Neural progenitor cell (in vitro differentiated cells): ENCODE data around the gene ARHGEF4. TPM values are rescaled to one million over a fixed set of nuclear protein-coding genes. Genes with fewer than 3 reads are reported as not detected.
A peak's percentile ranks its signal among the peaks of the same experiment; 100 is the strongest.

Experiments
- DNase-seq: peaks from one replicate; pipeline ENCODE4 v3.0.0-alpha.2; 2016; ENCODE audit warnings: low spot score
- H2AFZ ChIP-seq: fragments of 200-600 bp; sonication (generic); replicated peaks from 2 replicates; pipeline ENCODE4 v1.6.1; 2016; ENCODE audit warnings: antibody characterized with exemption
- H3F3A ChIP-seq: fragments of 200-600 bp; sonication (generic); 2 replicates; pipeline ENCODE4 v1.6.1; 2016; ENCODE audit warnings: antibody characterized with exemption, low read depth
- H3K27ac ChIP-seq: fragments of 200-600 bp; sonication (generic); 2 replicates; pipeline ENCODE4 v1.5.1; 2016; ENCODE audit warnings: mild to moderate bottlenecking
- H3K27me3 ChIP-seq: fragments of 200-600 bp; sonication (generic); 2 replicates; pipeline ENCODE4 v1.6.1; 2016; ENCODE audit warnings: mild to moderate bottlenecking, moderate library complexity
- H3K36me3 ChIP-seq: fragments of 200-600 bp; sonication (generic); 2 replicates; pipeline ENCODE4 v1.5.1; 2016
- H3K4me1 ChIP-seq: fragments of 200-600 bp; sonication (generic); 2 replicates; pipeline ENCODE4 v1.6.1; 2016; ENCODE audit warnings: mixed run types
- H3K4me2 ChIP-seq: fragments of 200-600 bp; sonication (generic); 2 replicates; pipeline ENCODE4 v1.6.1; 2016
- H3K4me3 ChIP-seq: fragments of 200-600 bp; sonication (generic); 2 replicates; pipeline ENCODE4 v1.5.1; 2016
- H3K79me2 ChIP-seq: fragments of 200-600 bp; sonication (generic); 2 replicates; pipeline ENCODE4 v1.6.1; 2016; ENCODE audit warnings: low read depth
- H3K9ac ChIP-seq: fragments of 200-600 bp; sonication (generic); 2 replicates; pipeline ENCODE4 v1.6.1; 2016
- H3K9me3 ChIP-seq: fragments of 200-600 bp; sonication (generic); 2 replicates; pipeline ENCODE4 v1.5.1; 2016; ENCODE audit warnings: low read depth
- H4K20me1 ChIP-seq: fragments of 200-600 bp; sonication (generic); 2 replicates; pipeline ENCODE4 v1.6.1; 2016; ENCODE audit warnings: low read depth
- H3K27ac Mint-ChIP-seq: 3 replicates; pipeline ENCODE4 v1.8.0; 2021; ENCODE audit warnings: mixed read lengths
- H3K27me3 Mint-ChIP-seq: 2 replicates; pipeline ENCODE4 v1.8.0; 2022; ENCODE audit warnings: low read depth, mild to moderate bottlenecking, inconsistent platforms, moderate library complexity, mixed read lengths; ENCODE audit not compliant: insufficient read depth
- H3K36me3 Mint-ChIP-seq: 3 replicates; pipeline ENCODE4 v1.8.0; 2021; ENCODE audit warnings: mixed read lengths
- H3K4me1 Mint-ChIP-seq: 3 replicates; pipeline ENCODE4 v1.8.0; 2021; ENCODE audit warnings: mixed read lengths
- H3K4me3 Mint-ChIP-seq: 3 replicates; pipeline ENCODE4 v1.8.0; 2021; ENCODE audit warnings: mild to moderate bottlenecking, moderate library complexity, mixed read lengths
- H3K9me3 Mint-ChIP-seq: 3 replicates; pipeline ENCODE4 v1.8.0; 2020; ENCODE audit warnings: mixed read lengths
- EZH2 ChIP-seq: fragments of 200-600 bp; sonication (generic); IDR thresholded peaks from 2 replicates; pipeline ENCODE4 v1.6.1; 2017; ENCODE audit warnings: antibody characterized with exemption, mild to moderate bottlenecking, moderate library complexity
- EZH2phosphoT487 ChIP-seq: fragments of 200-600 bp; sonication (generic); IDR thresholded peaks from 2 replicates; pipeline ENCODE4 v1.6.1; 2017; ENCODE audit warnings: antibody characterized with exemption
- total RNA-seq: library from RNA; depleted of rRNA; stranded (reverse); fragments of >200 nt; gene quantifications from 2 replicates; pipeline ENCODE4 v1.2.3, GENCODE V29; 2015; ENCODE audit warnings: low replicate concordance
- TF ChIP-seq, protein P1 (sequence below): fragments of 200-600 bp; sonication (generic); IDR thresholded peaks from 2 replicates; pipeline ENCODE4 v1.5.1; 2017; ENCODE audit warnings: antibody characterized with exemption, mild to moderate bottlenecking

The ARHGEF4 gene
- total RNA-seq, 1 donor from 2014 or later = 22.8 TPM

- Mint-ChIP-seq H3K9me3 (no peaks in the 10 kb centered on the region), H3K4me1 (peaks cover 79% of the 10 kb centered on the region), H3K27me3 (peaks cover 2% of the 10 kb centered on the region), H3K27ac (peak overlapping the region; percentile 89), H3K36me3 (no peaks in the 10 kb centered on the region), H3K4me3 (no peak overlapping the region)
- Histone ChIP-seq H3K36me3 (no peaks in the 10 kb centered on the region), H3F3A (peaks cover 30% of the 10 kb centered on the region), H4K20me1 (no peaks in the 10 kb centered on the region), H3K9me3 (no peaks in the 10 kb centered on the region), H3K79me2 (no peaks in the 10 kb centered on the region), H3K4me2 (no peak overlapping the region), H3K27ac (no peak overlapping the region), H3K4me3 (no peak overlapping the region), H3K4me1 (peaks cover 57% of the 10 kb centered on the region), H3K9ac (no peak overlapping the region), H3K27me3 (no peaks in the 10 kb centered on the region), H2AFZ (no peak overlapping the region)
- no peak for DNase-seq
- TF ChIP-seq EZH2phosphoT487 (no peak), EZH2 (no peak)
- TF ChIP-seq, protein P1, sequence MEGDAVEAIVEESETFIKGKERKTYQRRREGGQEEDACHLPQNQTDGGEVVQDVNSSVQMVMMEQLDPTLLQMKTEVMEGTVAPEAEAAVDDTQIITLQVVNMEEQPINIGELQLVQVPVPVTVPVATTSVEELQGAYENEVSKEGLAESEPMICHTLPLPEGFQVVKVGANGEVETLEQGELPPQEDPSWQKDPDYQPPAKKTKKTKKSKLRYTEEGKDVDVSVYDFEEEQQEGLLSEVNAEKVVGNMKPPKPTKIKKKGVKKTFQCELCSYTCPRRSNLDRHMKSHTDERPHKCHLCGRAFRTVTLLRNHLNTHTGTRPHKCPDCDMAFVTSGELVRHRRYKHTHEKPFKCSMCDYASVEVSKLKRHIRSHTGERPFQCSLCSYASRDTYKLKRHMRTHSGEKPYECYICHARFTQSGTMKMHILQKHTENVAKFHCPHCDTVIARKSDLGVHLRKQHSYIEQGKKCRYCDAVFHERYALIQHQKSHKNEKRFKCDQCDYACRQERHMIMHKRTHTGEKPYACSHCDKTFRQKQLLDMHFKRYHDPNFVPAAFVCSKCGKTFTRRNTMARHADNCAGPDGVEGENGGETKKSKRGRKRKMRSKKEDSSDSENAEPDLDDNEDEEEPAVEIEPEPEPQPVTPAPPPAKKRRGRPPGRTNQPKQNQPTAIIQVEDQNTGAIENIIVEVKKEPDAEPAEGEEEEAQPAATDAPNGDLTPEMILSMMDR = no peak
Observed at GRCh38 chr2:130824492-130825061, 12.1 kb upstream of the ARHGEF4 start.

DNA sequence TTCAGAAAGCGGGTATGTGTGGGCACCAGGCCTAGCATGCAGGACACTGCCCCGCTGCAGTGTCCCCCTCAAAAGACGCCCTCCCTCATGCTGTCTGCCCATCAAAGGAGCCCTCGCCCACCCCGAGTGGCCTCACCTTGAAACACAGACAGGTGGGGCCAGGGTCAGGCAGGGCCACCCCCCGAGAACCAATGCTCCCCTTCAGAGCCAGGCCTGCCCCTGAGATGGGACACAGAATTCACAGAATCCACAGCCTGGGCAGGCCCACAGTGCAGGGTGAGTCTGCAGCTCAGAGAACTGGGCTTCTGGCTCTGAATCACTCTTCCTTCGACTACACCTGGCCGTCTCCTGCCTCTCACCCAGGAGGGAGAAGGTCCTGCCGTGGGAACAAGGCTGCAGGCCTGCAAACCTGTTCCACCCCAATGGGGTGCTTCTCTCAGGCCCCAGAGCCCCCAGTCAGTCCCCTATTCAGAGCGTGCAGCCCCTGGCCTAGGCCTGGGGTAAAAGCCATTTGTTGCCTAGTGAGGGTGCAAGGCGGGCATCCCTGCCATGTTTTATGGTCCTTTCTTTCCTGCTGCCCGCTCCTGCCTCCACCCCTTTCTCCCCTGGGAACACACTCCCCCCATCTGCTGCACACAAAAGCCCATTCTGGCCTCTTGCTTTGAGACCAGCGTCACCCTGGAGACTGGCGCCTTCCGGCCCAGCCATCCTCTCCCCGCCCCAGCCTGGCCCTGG is 11.3 kb upstream of the ARHGEF4 start:
- Mint-ChIP-seq H3K27ac (peak overlapping the region; percentile 93), H3K4me3 (no peak overlapping the region)
- no peak overlapping the region for H3K9ac ChIP-seq

DNA sequence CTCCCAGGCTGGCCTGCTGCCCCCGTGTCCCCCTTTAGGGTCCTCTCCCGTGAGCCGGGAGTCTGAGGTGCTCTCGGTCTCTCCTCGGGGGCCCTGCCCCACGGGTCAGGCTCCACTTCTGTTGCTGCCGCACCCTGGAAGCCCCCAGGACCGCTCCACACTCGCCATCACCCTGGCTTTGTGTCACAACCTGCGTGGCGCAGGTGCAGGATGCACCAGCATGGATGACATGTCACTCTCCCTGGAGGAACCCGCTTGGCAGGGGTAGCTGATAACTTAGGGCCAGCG is 10.8 kb upstream of the ARHGEF4 start:
- no peak overlapping the region for H3K4me3 Mint-ChIP-seq
- Histone ChIP-seq H3K9ac (no peak overlapping the region), H3K4me2 (no peak overlapping the region), H3K36me3 (no peaks in the 10 kb centered on the region), H3K9me3 (no peaks in the 10 kb centered on the region), H2AFZ (no peak overlapping the region), H3K4me1 (peaks cover 44% of the 10 kb centered on the region), H3K27ac (no peak overlapping the region), H4K20me1 (no peaks in the 10 kb centered on the region), H3K79me2 (no peaks in the 10 kb centered on the region), H3K27me3 (no peaks in the 10 kb centered on the region), H3F3A (peaks cover 20% of the 10 kb centered on the region), H3K4me3 (no peak overlapping the region)
- H3K36me3 Mint-ChIP-seq = no peaks in the 10 kb centered on the region
- DNase-seq = no peak
- peak overlapping the region; percentile 93 for H3K27ac Mint-ChIP-seq
- no peaks in the 10 kb centered on the region for H3K9me3 Mint-ChIP-seq
- TF ChIP-seq EZH2phosphoT487 (no peak), EZH2 (no peak)
- TF ChIP-seq, protein P1 = no peak
- H3K27me3 Mint-ChIP-seq = peaks cover 2% of the 10 kb centered on the region
- peaks cover 73% of the 10 kb centered on the region for H3K4me1 Mint-ChIP-seq

More for the DNA sequence above, 11.3 kb upstream of the ARHGEF4 start:
- Histone ChIP-seq H3K4me2 (no peak overlapping the region), H3K9me3 (no peaks in the 10 kb centered on the region), H3K4me1 (peaks cover 49% of the 10 kb centered on the region), H3F3A (peaks cover 22% of the 10 kb centered on the region), H2AFZ (no peak overlapping the region), H3K36me3 (no peaks in the 10 kb centered on the region), H3K27me3 (no peaks in the 10 kb centered on the region), H3K79me2 (no peaks in the 10 kb centered on the region), H4K20me1 (no peaks in the 10 kb centered on the region), H3K27ac (no peak overlapping the region), H3K4me3 (no peak overlapping the region)
- peaks cover 2% of the 10 kb centered on the region for H3K27me3 Mint-ChIP-seq
- DNase-seq = no peak
- H3K9me3 Mint-ChIP-seq = no peaks in the 10 kb centered on the region
- no peaks in the 10 kb centered on the region for H3K36me3 Mint-ChIP-seq
- H3K4me1 Mint-ChIP-seq = peaks cover 74% of the 10 kb centered on the region
- TF ChIP-seq, protein P1 = no peak
- no peak for TF ChIP-seq EZH2
- TF ChIP-seq EZH2phosphoT487 = no peak
